Loucy (cell line): ENCODE measurements around the gene KLF16.
A peak's percentile ranks its signal among the peaks of the same experiment; 100 is the strongest.
"Not testable (repeated sequence)": the region's sequence is repeated elsewhere in the genome, so short reads cannot be mapped to it uniquely, and the experiment has no call there.

Experiments used
- H2AFZ ChIP-seq: fragments of 200-600 bp; sonication (generic); 2 replicates; pipeline ENCODE4 v1.6.0; 2016; ENCODE audit warnings: antibody characterized with exemption, mild to moderate bottlenecking, low read length, moderate library complexity
- H3F3A ChIP-seq: fragments of 200-600 bp; 2 replicates; pipeline ENCODE4 v1.6.0; 2016; ENCODE audit warnings: antibody characterized with exemption, low read depth, mild to moderate bottlenecking
- H3K27me3 ChIP-seq: fragments of 200-600 bp; sonication (generic); 2 replicates; pipeline ENCODE4 v1.6.1; 2014; ENCODE audit warnings: low read length, mild to moderate bottlenecking; ENCODE audit not compliant: insufficient read depth, poor library complexity, severe bottlenecking
- H3K36me3 ChIP-seq: fragments of 200-600 bp; sonication (generic); 2 replicates; pipeline ENCODE4 v1.6.1; 2016; ENCODE audit warnings: low read length; ENCODE audit not compliant: insufficient read depth
- H3K4me1 ChIP-seq: fragments of 200-600 bp; sonication (generic); 2 replicates; pipeline ENCODE4 v1.5.1; 2014; ENCODE audit warnings: low read length, mild to moderate bottlenecking; ENCODE audit not compliant: insufficient read depth, poor library complexity, severe bottlenecking
- H3K4me2 ChIP-seq: fragments of 200-600 bp; sonication (generic); 2 replicates; pipeline ENCODE4 v1.6.0; 2014; ENCODE audit warnings: antibody characterized with exemption, low read length, low read depth, mild to moderate bottlenecking; ENCODE audit not compliant: poor library complexity, severe bottlenecking
- H3K4me3 ChIP-seq: fragments of 200-600 bp; sonication (generic); 2 replicates; pipeline ENCODE4 v1.5.1; 2014; ENCODE audit warnings: low read length, mild to moderate bottlenecking, mixed read lengths; ENCODE audit not compliant: poor library complexity, severe bottlenecking
- H3K79me2 ChIP-seq: fragments of 200-600 bp; sonication (generic); 2 replicates; pipeline ENCODE4 v1.6.1; 2014; ENCODE audit warnings: low read length; ENCODE audit not compliant: insufficient read depth
- H3K9ac ChIP-seq: fragments of 200-600 bp; sonication (generic); 2 replicates; pipeline ENCODE4 v1.6.0; 2014; ENCODE audit warnings: mild to moderate bottlenecking, low read depth, low read length, moderate library complexity; ENCODE audit not compliant: poor library complexity, severe bottlenecking
- H3K9me2 ChIP-seq: fragments of 200-600 bp; sonication (generic); replicated peaks from 2 replicates; pipeline ENCODE4 v1.6.1; 2016; ENCODE audit warnings: low read depth, low read length, mixed read lengths
- H3K9me3 ChIP-seq: fragments of 200-600 bp; sonication (generic); 2 replicates; pipeline ENCODE4 v1.6.1; 2014; ENCODE audit warnings: mild to moderate bottlenecking, antibody characterized with exemption, low read length, low read depth; ENCODE audit not compliant: insufficient read depth
- H4K20me1 ChIP-seq: fragments of 200-600 bp; sonication (generic); 2 replicates; pipeline ENCODE4 v1.6.0; 2014; ENCODE audit warnings: antibody characterized with exemption, low read length, mild to moderate bottlenecking; ENCODE audit not compliant: insufficient read depth, poor library complexity, severe bottlenecking
- EZH2phosphoT487 ChIP-seq: fragments of 200-600 bp; IDR thresholded peaks from 2 replicates; pipeline ENCODE4 v1.6.1; 2018; ENCODE audit warnings: antibody characterized with exemption, mild to moderate bottlenecking, moderate library complexity, borderline replicate concordance
- TF ChIP-seq, protein P1 (sequence below): fragments of 200-600 bp; sonication (generic); conservative IDR thresholded peaks from 2 replicates; pipeline ENCODE4 v1.5.1; 2014; ENCODE audit warnings: mild to moderate bottlenecking, antibody characterized with exemption, low read length

KLF16 gene

DNA sequence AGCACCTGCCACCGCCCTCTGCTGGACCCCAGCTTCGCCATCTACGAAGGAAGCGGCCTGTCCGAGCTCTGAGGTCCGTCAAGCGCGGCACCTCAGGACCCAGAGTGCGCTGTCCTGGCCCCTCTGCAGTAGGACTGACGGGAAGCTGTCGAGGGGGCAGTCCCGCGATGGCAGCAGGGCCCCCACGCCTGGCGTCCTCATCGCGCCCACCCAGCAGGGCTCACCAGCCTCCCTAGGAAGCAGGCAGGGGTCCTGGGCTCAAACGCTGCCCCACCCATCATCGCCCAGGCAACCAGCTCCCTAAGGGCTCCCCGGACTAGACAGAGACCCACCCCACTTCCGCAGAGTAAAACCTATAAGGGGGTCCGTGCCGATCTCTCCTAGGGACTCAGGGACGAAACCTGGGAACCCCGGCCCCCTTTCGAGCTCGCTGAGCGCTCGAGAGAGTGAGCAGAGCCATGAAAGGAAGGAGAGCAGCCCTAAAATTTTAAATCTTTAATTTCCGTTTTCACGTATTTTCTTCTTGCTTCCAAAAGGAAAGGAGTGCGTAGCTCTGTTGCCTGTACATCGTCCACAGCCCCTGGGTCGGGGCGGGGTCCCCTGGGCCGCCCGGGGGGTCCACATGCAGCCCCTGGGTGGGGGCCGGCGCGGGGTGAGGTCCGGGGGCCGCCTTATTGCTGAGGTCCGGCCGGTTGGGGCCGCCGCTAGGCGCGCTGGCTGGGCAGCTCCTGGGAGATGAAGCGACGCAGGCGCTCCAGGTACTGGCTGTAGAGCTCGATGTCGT lies 13.3 kb upstream of the KLF16 start:
- peak overlapping the region; percentile 95 for H3K4me3 ChIP-seq
- H3K27me3 ChIP-seq, H3K9me2 ChIP-seq, H2AFZ ChIP-seq, H3K9me3 ChIP-seq, H3F3A ChIP-seq, H3K36me3 ChIP-seq: not testable (repeated sequence)
- TF ChIP-seq, protein P1, sequence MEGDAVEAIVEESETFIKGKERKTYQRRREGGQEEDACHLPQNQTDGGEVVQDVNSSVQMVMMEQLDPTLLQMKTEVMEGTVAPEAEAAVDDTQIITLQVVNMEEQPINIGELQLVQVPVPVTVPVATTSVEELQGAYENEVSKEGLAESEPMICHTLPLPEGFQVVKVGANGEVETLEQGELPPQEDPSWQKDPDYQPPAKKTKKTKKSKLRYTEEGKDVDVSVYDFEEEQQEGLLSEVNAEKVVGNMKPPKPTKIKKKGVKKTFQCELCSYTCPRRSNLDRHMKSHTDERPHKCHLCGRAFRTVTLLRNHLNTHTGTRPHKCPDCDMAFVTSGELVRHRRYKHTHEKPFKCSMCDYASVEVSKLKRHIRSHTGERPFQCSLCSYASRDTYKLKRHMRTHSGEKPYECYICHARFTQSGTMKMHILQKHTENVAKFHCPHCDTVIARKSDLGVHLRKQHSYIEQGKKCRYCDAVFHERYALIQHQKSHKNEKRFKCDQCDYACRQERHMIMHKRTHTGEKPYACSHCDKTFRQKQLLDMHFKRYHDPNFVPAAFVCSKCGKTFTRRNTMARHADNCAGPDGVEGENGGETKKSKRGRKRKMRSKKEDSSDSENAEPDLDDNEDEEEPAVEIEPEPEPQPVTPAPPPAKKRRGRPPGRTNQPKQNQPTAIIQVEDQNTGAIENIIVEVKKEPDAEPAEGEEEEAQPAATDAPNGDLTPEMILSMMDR, result peak; percentile 31; the same call in 1 of the 2 replicates
- peak overlapping the region; percentile 96 for H3K4me2 ChIP-seq
- H4K20me1 ChIP-seq, result peaks cover 38% of the 10 kb centered on the region
- peaks cover 25% of the 10 kb centered on the region for H3K4me1 ChIP-seq
- H3K79me2 ChIP-seq, result peaks cover 56% of the 10 kb centered on the region
- peak overlapping the region; percentile 88 for H3K9ac ChIP-seq

DNA sequence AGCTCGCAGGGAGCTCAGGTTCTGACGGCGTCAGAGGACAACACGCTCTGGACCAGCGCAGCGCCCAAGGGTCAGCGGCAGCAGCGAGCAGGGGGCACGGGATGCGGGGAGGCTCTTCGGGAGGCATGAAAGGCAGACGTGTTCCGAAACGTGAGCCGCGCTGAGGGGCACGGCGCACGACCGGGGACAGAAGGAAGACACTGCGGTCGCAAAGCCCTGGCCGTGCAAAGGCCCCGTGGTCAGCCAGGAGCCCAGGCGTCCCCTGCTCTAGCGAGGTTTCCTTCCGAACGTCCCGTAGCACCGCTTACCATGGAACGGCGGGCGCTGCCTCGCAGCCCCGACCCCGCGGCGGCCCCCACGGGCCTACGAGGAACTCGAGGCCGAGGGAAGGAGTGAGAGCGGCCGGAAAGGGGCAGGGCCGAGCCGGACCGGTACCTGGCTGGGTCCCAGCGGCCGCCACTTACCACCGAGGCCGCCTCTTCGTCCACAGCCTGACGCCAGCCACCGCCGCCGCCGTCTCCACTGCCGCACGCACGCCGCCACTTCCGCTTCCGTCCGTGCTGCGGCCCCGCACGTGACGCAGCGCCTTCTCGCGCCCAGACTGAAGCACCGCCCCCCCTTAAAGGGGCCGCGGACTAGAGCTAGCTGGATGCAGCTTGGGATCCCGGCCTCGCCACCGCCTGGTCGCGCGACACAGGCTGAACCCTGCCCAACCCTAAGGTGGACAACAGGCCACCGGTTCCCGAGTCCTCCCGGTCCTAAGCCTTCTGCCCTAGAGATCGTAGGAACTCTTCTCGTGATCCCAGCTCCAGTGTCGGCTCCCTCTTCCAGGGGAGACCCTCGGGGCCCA lies 12.5 kb upstream of the KLF16 start:
- peak overlapping the region; percentile 50; the same call in 1 of the 2 replicates for H2AFZ ChIP-seq
- H3K4me1 ChIP-seq, result peaks cover 25% of the 10 kb centered on the region
- H3K9ac ChIP-seq, result peak overlapping the region; percentile 88
- H3K79me2 ChIP-seq, result peaks cover 59% of the 10 kb centered on the region
- H4K20me1 ChIP-seq, result peaks cover 38% of the 10 kb centered on the region
- peak overlapping the region; percentile 95 for H3K4me3 ChIP-seq
- no peaks in the 10 kb centered on the region for H3K27me3 ChIP-seq
- no peaks in the 10 kb centered on the region for H3K9me2 ChIP-seq
- H3F3A ChIP-seq, result no peaks in the 10 kb centered on the region
- TF ChIP-seq EZH2phosphoT487, result no peak
- H3K36me3 ChIP-seq, result no peaks in the 10 kb centered on the region
- peak overlapping the region; percentile 96 for H3K4me2 ChIP-seq
- H3K9me3 ChIP-seq, result no peaks in the 10 kb centered on the region

DNA sequence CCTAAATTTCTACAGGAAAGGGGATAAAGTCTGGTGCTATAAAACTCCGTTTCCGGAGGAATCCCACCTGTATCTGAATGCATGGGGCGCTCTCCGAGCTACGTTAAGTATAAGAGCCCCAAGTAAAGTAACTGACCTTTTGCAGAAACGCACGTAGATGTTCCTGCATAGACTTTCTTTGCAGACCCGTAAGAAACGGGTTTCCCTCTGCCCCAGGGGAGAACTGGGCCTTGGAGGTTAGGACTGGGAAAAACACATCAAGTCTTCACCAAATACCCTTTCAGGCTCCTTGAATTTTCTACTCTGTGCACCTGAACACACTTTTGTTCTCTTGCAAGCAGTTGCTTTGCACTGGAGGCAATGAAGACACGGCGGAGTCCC lies 11.9 kb upstream of the KLF16 start:
- H2AFZ ChIP-seq, H3K9me2 ChIP-seq, H3F3A ChIP-seq, H3K36me3 ChIP-seq, H3K27me3 ChIP-seq, H3K9me3 ChIP-seq: not testable (repeated sequence)
- peak overlapping the region; percentile 96 for H3K4me2 ChIP-seq
- peaks cover 58% of the 10 kb centered on the region for H3K79me2 ChIP-seq
- H4K20me1 ChIP-seq, result peaks cover 31% of the 10 kb centered on the region
- peak overlapping the region; percentile 88 for H3K9ac ChIP-seq
- peak overlapping the region; percentile 95 for H3K4me3 ChIP-seq
- peaks cover 25% of the 10 kb centered on the region for H3K4me1 ChIP-seq

DNA sequence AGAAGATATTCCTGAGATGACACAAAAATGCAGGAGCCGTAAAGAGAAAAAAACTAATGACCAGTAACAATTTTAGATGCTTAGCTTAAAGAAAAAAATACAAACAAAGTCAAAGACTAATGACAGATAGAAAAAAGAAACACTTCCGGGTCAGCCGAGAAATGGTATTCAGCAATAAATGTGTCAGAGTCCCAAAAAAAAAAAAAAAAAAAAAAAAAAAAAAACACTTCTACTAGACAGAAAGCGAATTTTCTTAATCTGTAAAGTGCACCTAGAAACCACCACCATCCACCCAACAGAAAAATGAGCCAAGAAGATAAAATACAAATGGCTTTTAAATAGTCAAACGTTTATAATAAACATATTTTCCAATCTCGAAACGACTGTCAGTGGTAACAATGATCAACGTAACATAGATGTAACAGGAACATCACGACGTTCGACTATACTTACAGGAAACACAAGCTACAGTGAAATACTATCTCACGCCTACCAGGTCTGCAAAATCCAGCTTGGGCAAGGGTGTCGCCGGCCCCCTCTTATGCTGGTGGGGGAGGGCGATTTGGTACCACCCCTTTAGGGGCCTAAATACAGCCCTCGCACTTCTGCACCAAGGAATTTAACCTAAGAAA lies 11.3 kb upstream of the KLF16 start:
- H4K20me1 ChIP-seq, result peaks cover 31% of the 10 kb centered on the region
- H3K9me2 ChIP-seq, result no peaks in the 10 kb centered on the region
- peak overlapping the region; percentile 88 for H3K9ac ChIP-seq
- peak overlapping the region; percentile 95 for H3K4me3 ChIP-seq
- no peaks in the 10 kb centered on the region for H3K27me3 ChIP-seq
- H2AFZ ChIP-seq, result no peak overlapping the region
- H3F3A ChIP-seq, result no peaks in the 10 kb centered on the region
- peaks cover 56% of the 10 kb centered on the region for H3K79me2 ChIP-seq
- H3K36me3 ChIP-seq, result no peaks in the 10 kb centered on the region
- H3K4me1 ChIP-seq, result peaks cover 25% of the 10 kb centered on the region
- H3K9me3 ChIP-seq, result no peaks in the 10 kb centered on the region
- TF ChIP-seq EZH2phosphoT487, result no peak
- TF ChIP-seq, protein P1, result no peak
- peak overlapping the region; percentile 96 for H3K4me2 ChIP-seq
